Gastrocnemius medialis (tissue), 4 donors: Measurements from ENCODE around the gene GCK. TPM values are rescaled to one million over a fixed set of nuclear protein-coding genes. Genes with fewer than 3 reads are reported as not detected.
A peak's percentile ranks its signal among the peaks of the same experiment; 100 is the strongest.

Experiments
- ATAC-seq, 2 donors: fragments of 150-250 bp; one replicate each; pipeline ENCODE4 v1.9.1; 2016
- DNase-seq, 2 donors: peaks; one replicate each; pipeline ENCODE4 v3.0.0-alpha.2; 2019
- H3K27ac ChIP-seq, 4 donors: fragments of 200-600 bp; sonication (generic); 1 replicate in 1 of 4; 2 replicates in 3 of 4; pipeline ENCODE4 v1.5.1; 2016 to 2018; ENCODE audit warnings: mild to moderate bottlenecking in 2 of 4, moderate library complexity in 1 of 4
- H3K27me3 ChIP-seq, 3 donors: fragments of 200-600 bp; sonication (generic) in 2 of 3; 1 replicate in 1 of 3; 2 replicates in 2 of 3; pipeline versions ENCODE4 v1.5.1 to v1.6.0; 2016 to 2019; ENCODE audit warnings: mild to moderate bottlenecking in 1 of 3, moderate library complexity in 1 of 3
- H3K36me3 ChIP-seq, 2 donors: fragments of 200-600 bp; sonication (generic) in 1 of 2; one replicate each; pipeline ENCODE4 v1.5.1; 2017 to 2018
- H3K4me1 ChIP-seq, 2 donors: fragments of 200-600 bp; sonication (generic) in 1 of 2; one replicate each; pipeline ENCODE4 v1.5.1; 2016 to 2017; ENCODE audit warnings: mild to moderate bottlenecking in 2 of 2
- H3K4me3 ChIP-seq, 4 donors: fragments of 200-600 bp; sonication (generic) in 3 of 4; 1 replicate in 1 of 4; 2 replicates in 3 of 4; pipeline ENCODE4 v1.5.1; 2016 to 2019; ENCODE audit warnings: mild to moderate bottlenecking in 2 of 4
- H3K9me3 ChIP-seq, 3 donors: fragments of 200-600 bp; sonication (generic) in 2 of 3; 1 replicate in 1 of 3; 2 replicates in 2 of 3; pipeline ENCODE4 v1.5.1; 2016 to 2019
- POLR2A ChIP-seq, 2 donors: fragments of 450-650 bp; IDR thresholded peaks; one replicate each; pipeline ENCODE4 v1.6.1; 2017; ENCODE audit warnings: antibody characterized with exemption in 2 of 2, mild to moderate bottlenecking in 2 of 2, moderate library complexity in 2 of 2
- in situ Hi-C, 4 donors: fragments of 200-750 bp; cut with MboI; loops; one replicate each; pipeline versions ENCODE4 v1.15.0 to v1.8.0; 2017; ENCODE audit warnings: low sequenced_read_pairs in 4 of 4
- intact Hi-C: fragments of 100-400 bp; cut with DNase I; formaldehyde crosslinking; loops from one replicate; pipeline ENCODE4 v1.15.1; 2023; ENCODE audit warnings: low total_unique reads
- total RNA-seq, 4 donors: library from RNA; depleted of rRNA; stranded (reverse); fragments of >200 nt; gene quantifications; one replicate each; pipeline versions ENCODE4 v1.1.0 to v1.2.3, GENCODE V29; 2016
- TF ChIP-seq, protein P1 (sequence below), 5 experiments: fragments of 450-650 bp in 3 of 5; fragments of 200-600 bp in 2 of 5; sonication (generic) in 2 of 5; IDR thresholded peaks in 4 of 5; conservative IDR thresholded peaks in 1 of 5; 1 replicate in 4 of 5; 2 replicates in 1 of 5; pipeline ENCODE4 v1.5.1; 2016 to 2019; ENCODE audit warnings: antibody characterized with exemption in 5 of 5, mild to moderate bottlenecking in 3 of 5, moderate library complexity in 3 of 5

Gene GCK
- total RNA-seq, 4 donors from 2014 or later, result 0.33 TPM; not detected in 3

DNA sequence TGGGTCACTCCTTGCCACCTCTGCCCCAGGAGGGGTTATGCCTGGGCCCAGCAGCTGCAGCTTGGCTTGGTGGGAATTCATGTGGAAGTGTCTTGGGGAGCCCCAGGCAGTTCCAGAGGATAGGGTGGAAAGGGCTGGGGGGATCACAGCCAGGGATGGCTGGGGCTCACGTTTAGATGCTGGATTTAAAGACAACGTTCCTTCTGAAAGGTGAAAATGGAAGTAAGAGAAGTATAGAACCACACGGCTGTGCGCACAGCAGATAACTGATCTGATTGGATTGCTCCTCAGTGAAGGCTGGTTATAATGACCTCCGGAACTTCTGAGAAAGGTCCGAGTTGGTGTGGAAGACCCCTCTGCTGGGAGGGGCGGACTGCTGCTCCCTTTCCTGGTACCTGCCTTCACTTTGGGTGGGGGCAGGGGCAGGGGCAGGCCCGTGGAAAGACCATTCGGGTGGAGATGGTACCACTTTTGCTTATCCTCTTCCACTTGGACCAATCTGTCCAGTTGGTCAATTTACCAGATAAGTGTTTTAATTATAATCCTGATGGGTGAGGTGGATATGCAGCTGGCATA lies 40.2 kb downstream of the GCK start:
- Histone ChIP-seq H3K36me3 (no peaks in the 10 kb centered on the region), H3K27me3 (peaks cover 2 to 20% (median 15%) of the 10 kb centered on the region in 3 donors), H3K4me1 (no peaks in the 10 kb centered on the region), H3K27ac (no peak overlapping the region), H3K9me3 (no peaks in the 10 kb centered on the region), H3K4me3 (no peak overlapping the region)
- ATAC-seq (no peak), DNase-seq (no peak)
- TF ChIP-seq POLR2A (IDR thresholded peaks at IDR 0.05), result no peak
- TF ChIP-seq, protein P1, sequence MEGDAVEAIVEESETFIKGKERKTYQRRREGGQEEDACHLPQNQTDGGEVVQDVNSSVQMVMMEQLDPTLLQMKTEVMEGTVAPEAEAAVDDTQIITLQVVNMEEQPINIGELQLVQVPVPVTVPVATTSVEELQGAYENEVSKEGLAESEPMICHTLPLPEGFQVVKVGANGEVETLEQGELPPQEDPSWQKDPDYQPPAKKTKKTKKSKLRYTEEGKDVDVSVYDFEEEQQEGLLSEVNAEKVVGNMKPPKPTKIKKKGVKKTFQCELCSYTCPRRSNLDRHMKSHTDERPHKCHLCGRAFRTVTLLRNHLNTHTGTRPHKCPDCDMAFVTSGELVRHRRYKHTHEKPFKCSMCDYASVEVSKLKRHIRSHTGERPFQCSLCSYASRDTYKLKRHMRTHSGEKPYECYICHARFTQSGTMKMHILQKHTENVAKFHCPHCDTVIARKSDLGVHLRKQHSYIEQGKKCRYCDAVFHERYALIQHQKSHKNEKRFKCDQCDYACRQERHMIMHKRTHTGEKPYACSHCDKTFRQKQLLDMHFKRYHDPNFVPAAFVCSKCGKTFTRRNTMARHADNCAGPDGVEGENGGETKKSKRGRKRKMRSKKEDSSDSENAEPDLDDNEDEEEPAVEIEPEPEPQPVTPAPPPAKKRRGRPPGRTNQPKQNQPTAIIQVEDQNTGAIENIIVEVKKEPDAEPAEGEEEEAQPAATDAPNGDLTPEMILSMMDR (IDR thresholded peaks at IDR 0.05 in 4 of 5, conservative IDR thresholded peaks at IDR 0.05 in 1 of 5), result no peak
- in situ Hi-C loops, result no loop called here
- intact Hi-C loops, result no loop called here

DNA sequence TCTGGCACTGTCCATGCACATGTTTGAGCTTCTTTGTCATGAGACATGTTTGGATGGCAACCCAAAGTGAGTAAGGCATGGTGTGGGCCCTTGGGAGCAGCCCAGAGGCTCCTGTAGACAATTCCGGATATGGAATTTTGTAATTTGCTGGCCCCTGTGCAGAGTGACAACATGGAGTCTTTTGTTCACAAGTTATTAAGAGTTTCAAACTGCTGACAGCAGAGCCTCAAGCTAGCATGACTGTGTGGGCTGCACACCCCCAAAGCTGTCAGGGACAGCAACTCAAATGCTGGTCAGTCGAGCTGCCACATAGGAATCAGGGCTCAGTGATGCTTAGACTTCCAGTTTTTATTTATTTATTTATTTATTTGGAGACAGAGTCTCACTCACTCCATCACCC lies 41.1 kb downstream of the GCK start:
- in situ Hi-C loops, result no loop called here

DNA sequence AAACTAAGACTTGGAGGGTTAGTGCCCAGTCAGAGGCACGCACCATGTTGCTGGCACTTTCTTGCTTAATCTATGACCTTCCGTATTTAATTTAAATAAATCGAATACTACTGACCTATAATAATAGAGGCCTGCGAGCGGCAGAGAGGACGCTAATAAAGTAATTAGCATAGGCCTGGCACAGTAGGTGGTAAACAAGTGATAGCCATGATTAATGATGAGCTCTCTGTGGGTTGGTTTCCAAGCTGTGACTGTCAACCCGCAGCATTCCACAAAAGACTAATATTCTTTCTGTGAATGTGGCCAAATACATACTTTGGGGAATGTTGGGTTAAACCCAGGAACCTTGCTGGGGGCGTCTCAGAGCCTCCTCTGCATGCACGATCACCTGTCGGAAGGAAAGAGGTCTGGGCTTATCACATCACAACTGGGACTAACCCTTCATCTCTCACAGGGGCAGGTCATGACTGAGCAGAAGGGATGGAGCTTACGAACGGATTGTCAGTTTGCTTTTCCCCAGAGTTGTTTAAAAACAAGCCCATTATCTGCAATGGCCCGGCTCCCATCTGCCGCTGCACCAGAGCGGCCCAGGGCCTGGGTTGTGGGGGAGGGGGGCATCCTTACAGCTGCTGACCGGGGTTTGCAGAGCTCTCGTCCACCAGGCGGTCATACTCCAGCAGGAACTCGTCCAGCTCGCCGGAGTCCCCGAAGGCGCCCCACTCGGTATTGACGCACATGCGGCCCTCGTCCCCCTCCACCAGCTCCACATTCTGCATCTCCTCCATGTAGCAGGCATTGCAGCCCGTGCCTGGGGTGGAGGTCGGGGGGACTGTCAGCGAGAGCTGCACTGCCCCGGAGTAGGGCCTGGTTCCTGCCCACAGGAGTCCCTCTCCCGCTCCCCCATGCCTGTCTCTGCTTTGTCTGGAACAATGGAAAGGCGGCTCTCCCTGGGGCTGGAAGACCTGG lies 41.9 kb downstream of the GCK start:
- Histone ChIP-seq H3K4me1 (no peaks in the 10 kb centered on the region), H3K9me3 (no peaks in the 10 kb centered on the region), H3K4me3 (no peak overlapping the region), H3K27ac (no peak overlapping the region), H3K36me3 (no peaks in the 10 kb centered on the region), H3K27me3 (peaks cover 2 to 20% (median 15%) of the 10 kb centered on the region in 3 donors)
- TF ChIP-seq, protein P1 (IDR thresholded peaks at IDR 0.05 in 4 of 5, conservative IDR thresholded peaks at IDR 0.05 in 1 of 5), result no peak
- no peak for TF ChIP-seq POLR2A (IDR thresholded peaks at IDR 0.05)
- DNase-seq (no peak), ATAC-seq (no peak)
- intact Hi-C loops, result no loop called here
- in situ Hi-C loops, result no loop called here

More for the DNA sequence above, 41.1 kb downstream of the GCK start:
- Histone ChIP-seq H3K4me1 (no peaks in the 10 kb centered on the region), H3K27me3 (peaks cover 2 to 20% (median 15%) of the 10 kb centered on the region in 3 donors), H3K27ac (no peak overlapping the region), H3K9me3 (no peaks in the 10 kb centered on the region), H3K36me3 (no peaks in the 10 kb centered on the region), H3K4me3 (no peak overlapping the region)
- no peak for DNase-seq
- no peak for TF ChIP-seq POLR2A (IDR thresholded peaks at IDR 0.05)
- TF ChIP-seq, protein P1 (IDR thresholded peaks at IDR 0.05 in 4 of 5, conservative IDR thresholded peaks at IDR 0.05 in 1 of 5), result no peak
- ATAC-seq, result no peak
- intact Hi-C loops, result no loop called here

DNA sequence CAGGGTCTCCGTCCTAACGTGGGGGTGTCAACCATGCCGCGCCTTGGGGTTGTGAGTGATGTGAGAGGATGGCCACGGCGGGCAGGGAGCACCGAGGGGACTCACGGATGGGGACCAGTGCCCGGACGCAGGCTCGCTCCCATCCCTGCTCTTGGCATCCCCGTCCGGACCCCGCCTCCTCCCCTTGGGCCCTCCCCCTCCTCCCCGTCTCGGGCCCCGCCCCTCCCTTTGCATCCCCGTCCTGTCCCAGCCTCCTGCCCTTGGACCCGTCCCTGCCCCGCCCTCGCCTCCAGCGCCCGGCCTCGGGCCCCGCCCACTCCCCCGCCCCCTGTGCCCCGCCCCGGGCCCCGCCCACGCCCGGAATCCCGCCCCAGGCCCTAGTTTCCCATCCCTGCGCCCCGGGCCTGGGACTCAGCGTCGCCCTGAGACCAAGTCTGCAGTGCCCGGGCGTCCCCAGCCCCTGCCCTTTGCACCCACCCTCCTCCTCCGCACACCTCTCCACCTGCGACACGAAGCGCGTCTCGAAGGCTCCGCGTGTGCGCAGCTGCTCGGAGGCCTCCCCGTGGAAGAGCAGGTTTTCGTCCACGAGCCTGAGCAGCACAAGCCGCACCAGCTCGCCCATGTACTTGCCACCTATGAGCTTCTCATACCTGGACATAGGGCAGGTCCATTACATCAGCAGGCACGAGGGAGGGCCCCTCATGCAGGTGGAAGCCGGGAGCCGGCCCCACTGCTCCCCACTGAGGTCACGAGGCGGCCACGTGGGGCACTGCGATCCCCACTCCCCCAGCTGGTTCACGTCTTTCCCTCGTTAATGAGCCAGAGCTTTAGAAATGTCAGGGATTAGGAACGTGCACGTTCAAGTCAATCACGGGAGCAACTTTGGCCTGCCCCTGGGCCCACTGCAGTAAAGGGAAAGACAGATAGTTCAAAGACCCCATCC lies 43.0 kb downstream of the GCK start:
- ATAC-seq, result peak; percentile 27 to 51
- H3K4me3 ChIP-seq, result peak overlapping the region; percentile 36 to 48 (median 47)
- H3K9me3 ChIP-seq, result no peaks in the 10 kb centered on the region
- no peak for TF ChIP-seq POLR2A (IDR thresholded peaks at IDR 0.05)
- TF ChIP-seq, protein P1 (IDR thresholded peaks at IDR 0.05 in 4 of 5, conservative IDR thresholded peaks at IDR 0.05 in 1 of 5), result no peak
- peak in 1 of 2 donors; percentile 35 for DNase-seq
- H3K36me3 ChIP-seq, result no peaks in the 10 kb centered on the region
- H3K27ac ChIP-seq, result no peak overlapping the region
- intact Hi-C loops (no loop called here), in situ Hi-C loops (no loop called here)
- no peaks in the 10 kb centered on the region for H3K4me1 ChIP-seq
- H3K27me3 ChIP-seq, result peaks cover 2 to 20% (median 15%) of the 10 kb centered on the region in 3 donors
